HG03108 (cell line): ENCODE results near the gene EHD1.
"Not testable (repeated sequence)": the region's sequence is repeated elsewhere in the genome, so short reads cannot be mapped to it uniquely, and the experiment has no call there.

ENCODE experiments used
- ATAC-seq: cut with Tn5 transposase; IDR thresholded peaks from one replicate; pipeline ENCODE4 v1.9.1; 2021; ENCODE audit warnings: moderate library complexity; ENCODE audit not compliant: unreplicated experiment

The EHD1 gene

GRCh38 chr11:64859542-64860414, 18.6 kb downstream of the EHD1 start:
- ATAC-seq, result peak; percentile 63

GRCh38 chr11:64858467-64859263, 19.8 kb downstream of the EHD1 start:
- peak; percentile 18 for ATAC-seq

- no peak for ATAC-seq
Measured at GRCh38 chr11:64857485-64857884, 20.9 kb downstream of the EHD1 start.

- ATAC-seq, result no peak
Measured at GRCh38 chr11:64856382-64857227, 21.8 kb downstream of the EHD1 start.

- ATAC-seq, result no peak
Measured at GRCh38 chr11:64855596-64856304, 22.7 kb downstream of the EHD1 start.

- ATAC-seq, result no peak
Measured at GRCh38 chr11:64854534-64855502, 23.6 kb downstream of the EHD1 start.

GRCh38 chr11:64854157-64854533, 24.3 kb downstream of the EHD1 start:
- no peak for ATAC-seq

- no peak for ATAC-seq
Measured at GRCh38 chr11:64853709-64854108, 24.7 kb downstream of the EHD1 start.

GRCh38 chr11:64852804-64853509, 25.5 kb downstream of the EHD1 start:
- no peak for ATAC-seq

GRCh38 chr11:64851831-64852351, 26.5 kb downstream of the EHD1 start:
- no peak for ATAC-seq

- ATAC-seq, result peak; percentile 63
Measured at GRCh38 chr11:64850979-64851567, 27.3 kb downstream of the EHD1 start.

GRCh38 chr11:64849598-64850356, 28.6 kb downstream of the EHD1 start:
- ATAC-seq, result no peak

- no peak for ATAC-seq
Measured at GRCh38 chr11:64848826-64849597, 29.4 kb downstream of the EHD1 start.

- ATAC-seq, result no peak
Measured at GRCh38 chr11:64848214-64848825, 30.1 kb downstream of the EHD1 start.

- ATAC-seq, result no peak
Measured at GRCh38 chr11:64846998-64847666, 31.3 kb downstream of the EHD1 start.

- not testable (repeated sequence) for ATAC-seq
Measured at GRCh38 chr11:64845776-64846129, 32.7 kb downstream of the EHD1 start.
